Pancreas (tissue), 10 donors: ENCODE results near the gene SLC39A1. TPM values are rescaled to one million over a fixed set of nuclear protein-coding genes. Genes with fewer than 3 reads are reported as not detected.
A peak's percentile ranks its signal among the peaks of the same experiment; 100 is the strongest.

Experiments
- ATAC-seq, 4 donors: fragments of 200-7000 bp; cut with Tn5 transposase; one replicate each; pipeline versions ENCODE4 v1.8.0 to v1.9.1; 2020; ENCODE audit warnings: mild to moderate bottlenecking in 4 of 4, moderate library complexity in 4 of 4
- DNase-seq, 6 donors: peaks; one replicate each; pipeline ENCODE4 v3.0.0-alpha.2; 2020
- FAIRE-seq: peaks from 2 replicates; lab custom pipeline; 2012; peaks lifted over from hg19 to GRCh38; lab: Jason Lieb, UNC
- H3K27ac ChIP-seq, 4 donors: fragments of 200-600 bp; sonication (generic); 1 replicate in 3 of 4; 2 replicates in 1 of 4; pipeline versions ENCODE4 v1.5.0 to v1.8.0; 2020
- H3K27me3 ChIP-seq, 4 donors: fragments of 200-600 bp; one replicate each; pipeline ENCODE4 v1.8.0; 2021
- H3K36me3 ChIP-seq, 3 donors: fragments of 200-600 bp; sonication (generic) in 1 of 3; one replicate each; pipeline versions ENCODE4 v1.5.0 to v1.8.0; 2020 to 2021
- H3K4me1 ChIP-seq, 3 donors: fragments of 200-600 bp; one replicate each; pipeline ENCODE4 v1.8.0; 2021
- H3K4me3 ChIP-seq, 4 donors: fragments of 200-600 bp; sonication (generic) in 2 of 4; one replicate each; pipeline versions ENCODE4 v1.5.0 to v1.8.0; 2020 to 2021
- H3K9me3 ChIP-seq, 4 donors: fragments of 200-600 bp; one replicate each; pipeline ENCODE4 v1.8.0; 2021
- CTCF ChIP-seq, 4 donors: fragments of 200-600 bp; sonication (generic) in 3 of 4; IDR thresholded peaks; one replicate each; pipeline versions ENCODE4 v1.5.0 to v1.8.0; 2021; ENCODE audit warnings: antibody characterized with exemption in 4 of 4
- WGBS, 2 donors: extraction: QIAGEN DNeasy Blood & Tissue Kit; methylation state at CpG; one replicate each; pipeline ENCODE4 v1.1.7; 2013; 5-methylcytosine and 5-hydroxymethylcytosine counted together
- intact Hi-C, 3 donors: fragments of 100-400 bp; cut with DNase I; formaldehyde crosslinking; loops; one replicate each; pipeline versions ENCODE4 v1.11.1 to v1.14.2; 2022
- polyA plus RNA-seq, 2 donors: library from polyadenylated mRNA; stranded (reverse); fragments of 200-250 nt; gene quantifications; one replicate each; pipeline ENCODE4 v1.2.3, GENCODE V29; 2013
- total RNA-seq, 6 donors: library from RNA; stranded (reverse); fragmentation: NEBNext Ultra II Directional in 4 of 6; extraction: Animal tissue kit (Norgen Biotek cat#: 25700) in 4 of 6; gene quantifications; one replicate each; pipeline versions ENCODE4 v1.2.1 to v1.2.4, GENCODE V29; 2021 to 2023
- donor health status: healthy with polysubstance abuse.
- donor health status: DM: no; HTN: no; CAD: no; lungs with moderate emphysema.
- donor health status: DM: no; HTN: no; CAD: no.
- donor health status: control.
- donor health status: control.
- donor health status: Bipolar disorder and iron deficiency.
- donor health status: DM: yes; HTN: yes; CAD: no.
- donor health status: DM: no; HTN: no; CAD: no.
- donor health status: DM: no; HTN: no; CAD: no.
- donor health status: DM: yes; HTN: yes; CAD: no.

SLC39A1 gene
- total and polyA plus RNA-seq, 8 donors, result 20.0 to 46.1 (median 27.0) TPM

- ATAC-seq, result no peak
- TF ChIP-seq CTCF (IDR thresholded peaks at IDR 0.05), result no peak
- intact Hi-C loops, result no loop called here
- Histone ChIP-seq H3K9me3 (no peaks in the 10 kb centered on the region), H3K36me3 (peaks cover 5 to 19% (median 16%) of the 10 kb centered on the region in 3 donors), H3K27me3 (no peaks in the 10 kb centered on the region), H3K4me1 (peaks cover 0 to 14% (median 0%) of the 10 kb centered on the region in 3 donors), H3K4me3 (no peak overlapping the region), H3K27ac (no peak overlapping the region)
- 47 to 55% methylated on average over 2 of the region's 2 CpGs for WGBS, 2 donors
- DNase-seq, result peak in 1 of 6 donors; percentile 12
- FAIRE-seq, result no peak
Measured at GRCh38 chr1:153970346-153970745, 7.0 kb upstream of the SLC39A1 start.

- H3K4me1 ChIP-seq, result peaks cover 0 to 22% (median 5%) of the 10 kb centered on the region in 3 donors
- no peaks in the 10 kb centered on the region for H3K27me3 ChIP-seq
- intact Hi-C loops, result no loop called here
- peak overlapping the region in 1 of 4 donors; percentile 47 for H3K4me3 ChIP-seq
- TF ChIP-seq CTCF (IDR thresholded peaks at IDR 0.05), result no peak
- FAIRE-seq, result no peak
- H3K36me3 ChIP-seq, result peaks cover 0 to 6% (median 5%) of the 10 kb centered on the region in 3 donors
- H3K27ac ChIP-seq, result peak overlapping the region in 1 of 4 donors; percentile 82
- WGBS, 2 donors, result 88 to 89% methylated on average over 2 of the region's 2 CpGs
- no peak for ATAC-seq
- H3K9me3 ChIP-seq, result no peaks in the 10 kb centered on the region
- peak in 1 of 6 donors; percentile 36 for DNase-seq
Measured at GRCh38 chr1:153968972-153969371, 5.6 kb upstream of the SLC39A1 start.

- Histone ChIP-seq H3K36me3 (peaks cover 0 to under 1% (median 0%) of the 10 kb centered on the region in 3 donors), H3K27ac (peak overlapping the region in 3 of 4 donors; percentile 82 to 94 (median 85)), H3K9me3 (no peaks in the 10 kb centered on the region), H3K4me1 (peaks cover 0 to 22% (median 5%) of the 10 kb centered on the region in 3 donors), H3K4me3 (peak overlapping the region in 3 of 4 donors; percentile 41 to 47 (median 42)), H3K27me3 (no peaks in the 10 kb centered on the region)
- WGBS, 2 donors, result 3% methylated on average over 13 of the region's 13 CpGs
- no peak for TF ChIP-seq CTCF (IDR thresholded peaks at IDR 0.05)
- peak in 1 of 6 donors; percentile 69 for DNase-seq
- ATAC-seq, result no peak
- FAIRE-seq, result no peak
- intact Hi-C loops, result no loop called here
Measured at GRCh38 chr1:153968408-153968807, 5.1 kb upstream of the SLC39A1 start.

- H3K36me3 ChIP-seq, result no peaks in the 10 kb centered on the region
Measured at GRCh38 chr1:153968000-153968363, 4.6 kb upstream of the SLC39A1 start.

More at GRCh38 chr1:153968000-153968363, 4.6 kb upstream of the SLC39A1 start:
- TF ChIP-seq CTCF (IDR thresholded peaks at IDR 0.05), result no peak
- no peak for FAIRE-seq
- H3K27me3 ChIP-seq, result no peaks in the 10 kb centered on the region
- peaks cover 0 to 22% (median 5%) of the 10 kb centered on the region in 3 donors for H3K4me1 ChIP-seq
- intact Hi-C loops, result no loop called here
- H3K4me3 ChIP-seq, result peak overlapping the region; percentile 29 to 47 (median 42)
- H3K27ac ChIP-seq, result peak overlapping the region; percentile 82 to 94 (median 88)
- 1 to 2% methylated on average over 8 of the region's 8 CpGs for WGBS, 2 donors
- ATAC-seq, result peak; percentile 26 to 42 (median 34)
- DNase-seq, result peak; percentile 73 to 86 (median 80)
- no peaks in the 10 kb centered on the region for H3K9me3 ChIP-seq
